ENCODE data around the gene UTP18.

- TF ChIP-seq POLR2A (IDR thresholded peaks at IDR 0.05) (peak; percentile 11 to 24), CTCF (IDR thresholded peaks at IDR 0.05) (peak in 1 of 4 experiments; percentile 23)
These were observed 646 bp upstream of the UTP18 start, which contains the start of gene MBTD1 for GRCh38 chr17:51259564-51260236.

Data from uterus (tissue), 2 donors.